ENCODE results near the gene RBFOX2.

Gene RBFOX2

DNA sequence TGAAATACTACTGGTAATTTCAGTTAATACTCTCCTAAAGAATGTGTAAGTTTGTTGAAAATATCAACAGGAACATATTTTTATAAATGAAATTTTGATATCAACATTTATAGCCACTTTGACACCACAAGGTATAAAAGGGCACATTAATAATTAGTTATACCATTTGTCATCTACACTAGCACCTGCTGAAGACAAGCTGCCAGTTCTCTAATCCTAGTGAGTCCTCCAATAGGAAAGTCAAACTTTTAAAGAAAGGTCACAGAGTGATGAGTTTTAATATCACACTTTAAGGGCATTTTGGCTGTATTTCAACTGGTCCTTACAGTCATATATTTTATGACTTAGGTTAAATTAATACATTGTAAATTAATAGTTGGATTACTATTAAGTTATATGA is 258.6 kb downstream of the RBFOX2 start:
- H3K4me3 ChIP-seq (ENCODE audit: low read depth, low read length): no peak overlapping the region
- TF ChIP-seq, protein P1, sequence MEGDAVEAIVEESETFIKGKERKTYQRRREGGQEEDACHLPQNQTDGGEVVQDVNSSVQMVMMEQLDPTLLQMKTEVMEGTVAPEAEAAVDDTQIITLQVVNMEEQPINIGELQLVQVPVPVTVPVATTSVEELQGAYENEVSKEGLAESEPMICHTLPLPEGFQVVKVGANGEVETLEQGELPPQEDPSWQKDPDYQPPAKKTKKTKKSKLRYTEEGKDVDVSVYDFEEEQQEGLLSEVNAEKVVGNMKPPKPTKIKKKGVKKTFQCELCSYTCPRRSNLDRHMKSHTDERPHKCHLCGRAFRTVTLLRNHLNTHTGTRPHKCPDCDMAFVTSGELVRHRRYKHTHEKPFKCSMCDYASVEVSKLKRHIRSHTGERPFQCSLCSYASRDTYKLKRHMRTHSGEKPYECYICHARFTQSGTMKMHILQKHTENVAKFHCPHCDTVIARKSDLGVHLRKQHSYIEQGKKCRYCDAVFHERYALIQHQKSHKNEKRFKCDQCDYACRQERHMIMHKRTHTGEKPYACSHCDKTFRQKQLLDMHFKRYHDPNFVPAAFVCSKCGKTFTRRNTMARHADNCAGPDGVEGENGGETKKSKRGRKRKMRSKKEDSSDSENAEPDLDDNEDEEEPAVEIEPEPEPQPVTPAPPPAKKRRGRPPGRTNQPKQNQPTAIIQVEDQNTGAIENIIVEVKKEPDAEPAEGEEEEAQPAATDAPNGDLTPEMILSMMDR (IDR thresholded peaks at IDR 0.05; ENCODE audit: low read depth, low read length): no peak
- TF ChIP-seq, protein P2, sequence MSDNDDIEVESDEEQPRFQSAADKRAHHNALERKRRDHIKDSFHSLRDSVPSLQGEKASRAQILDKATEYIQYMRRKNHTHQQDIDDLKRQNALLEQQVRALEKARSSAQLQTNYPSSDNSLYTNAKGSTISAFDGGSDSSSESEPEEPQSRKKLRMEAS (IDR thresholded peaks at IDR 0.05; ENCODE audit: low read depth, low read length): no peak
- no peak for DNase-seq (ENCODE audit: low read depth)

DNA sequence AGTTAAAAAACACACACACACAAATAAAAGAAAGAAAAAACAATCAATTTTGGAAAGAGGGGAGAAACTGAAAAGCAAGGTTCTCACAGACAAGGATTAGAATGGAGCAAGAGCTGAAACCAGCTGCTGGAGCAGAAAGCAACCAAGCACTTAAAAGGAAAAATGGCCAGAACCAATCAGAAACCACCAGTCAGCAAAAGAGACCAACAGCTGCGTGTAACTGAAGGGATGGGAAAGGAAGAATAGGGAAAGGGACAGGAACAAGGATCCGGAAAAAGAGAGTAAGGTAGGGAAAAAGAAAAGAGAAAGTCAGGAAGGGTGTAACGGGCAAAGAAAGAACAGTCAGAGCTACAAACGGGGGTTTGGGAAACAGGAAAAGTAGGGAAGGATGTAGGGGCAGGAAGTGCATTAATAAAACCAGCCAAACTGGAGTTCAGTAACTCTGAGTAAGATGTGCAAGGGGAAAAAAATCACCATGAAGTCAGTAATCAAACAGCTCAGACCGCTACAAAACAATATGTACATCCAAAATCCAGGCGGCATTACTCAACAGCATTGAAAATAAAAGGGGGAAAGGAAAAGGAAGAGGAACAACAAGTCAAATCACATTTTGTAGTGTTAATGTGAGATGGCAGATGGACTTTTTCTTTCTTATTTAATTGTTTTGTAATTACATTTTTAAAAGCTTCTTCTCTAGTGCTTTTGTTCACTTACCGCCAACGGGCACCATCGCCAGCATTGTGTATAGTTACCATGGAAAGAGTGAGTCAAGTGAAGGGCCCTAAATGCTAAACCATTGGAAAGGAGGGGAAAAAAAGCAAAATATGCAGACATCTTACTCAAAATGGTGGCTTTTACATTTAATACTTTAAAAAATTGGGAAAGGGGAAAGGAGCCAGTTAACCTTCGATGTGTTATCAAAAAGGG is 261.7 kb downstream of the RBFOX2 start:
- no peak for DNase-seq (ENCODE audit: low read depth)
- TF ChIP-seq, protein P1 (IDR thresholded peaks at IDR 0.05; ENCODE audit: low read depth, low read length): no peak
- TF ChIP-seq MYC (IDR thresholded peaks at IDR 0.05; ENCODE audit: low read depth, low read length): no peak
- TF ChIP-seq, protein P2 (IDR thresholded peaks at IDR 0.05; ENCODE audit: low read depth, low read length): no peak
- TF ChIP-seq POLR2A (IDR thresholded peaks at IDR 0.05; ENCODE audit: extremely low read depth, insufficient read length): no peak
- H3K4me3 ChIP-seq (ENCODE audit: low read depth, low read length): no peak overlapping the region

DNA sequence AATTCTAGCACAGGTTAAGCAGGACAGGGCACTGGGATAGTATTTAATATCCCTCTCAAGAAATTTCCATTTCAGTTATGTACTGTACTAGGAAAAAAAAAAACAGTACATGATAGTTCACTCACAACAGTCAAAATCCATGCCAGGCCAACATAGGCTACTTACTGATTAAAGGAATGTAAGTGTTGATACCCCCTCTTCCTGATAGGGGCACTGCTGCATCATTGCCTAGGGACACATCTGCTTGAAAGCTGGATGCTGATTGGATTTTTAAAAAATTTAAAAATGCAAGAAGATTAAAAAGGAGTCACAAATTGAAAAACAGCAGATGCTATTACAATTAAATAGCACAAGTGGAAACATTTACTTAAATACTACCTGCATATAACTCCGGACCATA is 267.6 kb downstream of the RBFOX2 start:
- H3K4me3 ChIP-seq (ENCODE audit: low read depth, low read length): no peak overlapping the region
- TF ChIP-seq MYC (IDR thresholded peaks at IDR 0.05; ENCODE audit: low read depth, low read length) (no peak), POLR2A (IDR thresholded peaks at IDR 0.05; ENCODE audit: extremely low read depth, insufficient read length) (no peak)
- TF ChIP-seq, protein P2 (IDR thresholded peaks at IDR 0.05; ENCODE audit: low read depth, low read length): no peak
- TF ChIP-seq, protein P1 (IDR thresholded peaks at IDR 0.05; ENCODE audit: low read depth, low read length): no peak
- DNase-seq (ENCODE audit: low read depth): peak; percentile 11

DNA sequence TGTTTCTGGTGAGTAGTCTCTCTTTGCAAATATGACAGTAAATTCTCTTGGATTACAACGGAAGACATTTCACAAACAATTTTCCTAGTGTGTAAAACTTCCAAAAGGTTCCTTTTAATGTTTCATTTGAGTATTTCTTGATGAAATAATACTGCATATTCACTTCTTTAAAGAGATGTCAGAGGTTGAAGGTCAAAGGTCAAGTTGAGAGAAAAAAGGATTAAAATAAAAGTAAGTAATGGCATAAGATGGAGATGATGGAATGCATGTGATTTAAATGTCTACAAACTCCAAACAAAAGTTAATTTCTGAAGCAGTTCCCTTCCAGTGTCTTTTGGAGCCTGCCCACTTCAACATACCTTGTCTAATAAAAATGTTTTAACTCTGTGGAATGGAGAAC is 270.2 kb downstream of the RBFOX2 start:
- DNase-seq (ENCODE audit: low read depth): no peak
- TF ChIP-seq, protein P1 (IDR thresholded peaks at IDR 0.05; ENCODE audit: low read depth, low read length): no peak
- TF ChIP-seq POLR2A (IDR thresholded peaks at IDR 0.05; ENCODE audit: extremely low read depth, insufficient read length) (no peak), MYC (IDR thresholded peaks at IDR 0.05; ENCODE audit: low read depth, low read length) (no peak)
- TF ChIP-seq, protein P2 (IDR thresholded peaks at IDR 0.05; ENCODE audit: low read depth, low read length): no peak
- H3K4me3 ChIP-seq (ENCODE audit: low read depth, low read length): no peak overlapping the region

DNA sequence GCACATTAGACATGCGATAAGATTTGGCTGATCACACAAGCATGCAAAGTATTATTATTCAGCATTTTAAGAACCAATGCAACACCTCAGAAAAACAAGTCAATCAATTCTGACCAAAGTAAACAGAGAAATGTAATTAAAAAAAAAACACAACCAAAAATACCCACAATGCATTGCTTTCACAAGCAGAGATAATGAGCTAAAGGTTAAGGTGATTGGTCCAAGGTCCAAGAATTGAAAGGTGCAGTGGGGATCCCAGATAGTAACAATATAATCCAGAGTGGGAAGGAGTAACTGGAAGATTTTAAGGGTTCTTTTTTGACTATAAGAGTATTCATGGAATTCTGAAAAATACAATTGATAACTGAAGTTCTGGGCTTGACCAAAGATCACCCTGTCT is 271.9 kb downstream of the RBFOX2 start:
- no peak for DNase-seq (ENCODE audit: low read depth)
- H3K4me3 ChIP-seq (ENCODE audit: low read depth, low read length): no peak overlapping the region
- no peak for TF ChIP-seq MYC (IDR thresholded peaks at IDR 0.05; ENCODE audit: low read depth, low read length)
- TF ChIP-seq POLR2A (IDR thresholded peaks at IDR 0.05; ENCODE audit: extremely low read depth, insufficient read length): no peak
- TF ChIP-seq, protein P1 (IDR thresholded peaks at IDR 0.05; ENCODE audit: low read depth, low read length): no peak
- TF ChIP-seq, protein P2 (IDR thresholded peaks at IDR 0.05; ENCODE audit: low read depth, low read length): no peak
